GM13976 (cell line): ENCODE measurements around the gene MYO7B.

Experiments used
- DNase-seq: peaks from one replicate; pipeline ENCODE4 v3.0.0; 2012; ENCODE audit warnings: low spot score
- CTCF ChIP-seq: IDR thresholded peaks from 2 replicates; pipeline ENCODE4 v1.5.1; 2012; ENCODE audit warnings: borderline replicate concordance, mild to moderate bottlenecking; ENCODE audit not compliant: insufficient read depth; ENCODE audit errors: extremely low read depth, missing control alignments, control extremely low read depth
- in situ Hi-C: fragments of 300-500 bp; cut with MboI; formaldehyde crosslinking; loops from one replicate; pipeline ENCODE4 v1.12.0; 2022; ENCODE audit warnings: low sequenced_read_pairs, mixed read lengths, inconsistent platforms; ENCODE audit not compliant: unreplicated experiment

The MYO7B gene

GRCh38 chr2:127651971-127652550 lies 116.6 kb downstream of the MYO7B start:
- TF ChIP-seq CTCF = no peak
- in situ Hi-C loops = no loop called here
- no peak for DNase-seq

- no peak for TF ChIP-seq CTCF
- in situ Hi-C loops = no loop called here
- no peak for DNase-seq
Measured at GRCh38 chr2:127652786-127653357, 117.4 kb downstream of the MYO7B start.

GRCh38 chr2:127653421-127654083 lies 118.1 kb downstream of the MYO7B start:
- TF ChIP-seq CTCF = no peak
- no peak for DNase-seq
- in situ Hi-C loops = no loop called here

GRCh38 chr2:127654084-127654837 lies 118.8 kb downstream of the MYO7B start:
- DNase-seq = no peak
- in situ Hi-C loops = no loop called here
- TF ChIP-seq CTCF = no peak

- DNase-seq = no peak
- in situ Hi-C loops = no loop called here
- TF ChIP-seq CTCF = no peak
Measured at GRCh38 chr2:127654838-127655175, 119.3 kb downstream of the MYO7B start.

GRCh38 chr2:127655209-127656073 lies 120.0 kb downstream of the MYO7B start:
- no peak for DNase-seq
- in situ Hi-C loops = no loop called here
- TF ChIP-seq CTCF = no peak
